WI38 (cell line): ENCODE measurements around the gene DUSP10.

Source experiments
- H3K4me3 ChIP-seq: 2 replicates; pipeline ENCODE4 v1.5.1; 2011; ENCODE audit warnings: low read depth, mild to moderate bottlenecking, control low read depth, low read length
- CTCF ChIP-seq: IDR thresholded peaks from 2 replicates; pipeline ENCODE4 v1.5.1; 2012; ENCODE audit warnings: low read depth, mild to moderate bottlenecking, control low read depth, low read length

Gene DUSP10

GRCh38 chr1:221741703-221742554 is at the start of gene DUSP10:
Gene DUSP10 (minus strand): TSS chr1:221742089. CDS start chr1:221739744, 2,345 bp downstream.
- peak within 1 kb of the TSS; percentile 91 for H3K4me3 ChIP-seq
- no peak for TF ChIP-seq CTCF

DNA sequence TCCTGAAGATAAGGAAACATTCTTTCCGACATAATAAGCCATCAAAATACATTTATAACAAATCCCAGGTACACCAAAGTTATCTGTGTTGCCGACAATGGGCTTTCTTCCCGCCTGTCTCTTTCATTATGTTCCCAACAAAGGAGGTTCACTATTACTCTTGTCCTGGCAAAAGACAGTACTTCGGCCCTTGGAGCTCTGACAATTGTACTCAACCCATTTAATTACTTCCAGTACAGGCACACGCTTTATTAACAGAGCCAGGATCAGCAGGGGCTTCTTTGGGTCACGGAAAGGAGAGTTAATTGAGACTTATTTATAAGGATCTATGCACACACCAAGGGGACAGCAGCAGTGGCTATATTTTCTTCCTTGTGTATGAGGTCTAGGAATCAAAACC is 46.6 kb upstream of the DUSP10 start:
- TF ChIP-seq CTCF, result no peak
- H3K4me3 ChIP-seq, result no peak overlapping the region

DNA sequence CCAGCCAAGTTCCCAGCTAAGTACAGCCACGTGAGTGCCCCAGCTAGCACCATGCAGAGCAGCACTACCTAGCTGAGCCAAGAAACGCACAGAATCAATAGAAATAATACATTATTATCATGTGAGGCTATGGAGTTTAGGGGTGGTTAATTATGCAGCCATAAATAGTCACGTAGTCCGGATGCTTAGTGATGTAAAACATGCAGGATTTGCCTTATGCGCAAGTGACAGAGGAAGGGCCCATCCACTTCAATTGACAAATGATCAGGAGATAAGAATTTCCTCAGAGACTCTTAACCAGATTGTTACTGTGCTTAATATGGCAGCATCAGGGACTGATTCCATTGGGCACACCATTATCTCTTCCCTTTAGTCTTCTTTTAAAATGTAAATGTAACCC is 44.8 kb upstream of the DUSP10 start:
- no peak overlapping the region for H3K4me3 ChIP-seq
- no peak for TF ChIP-seq CTCF

GRCh38 chr1:221783936-221784335 is 42.0 kb upstream of the DUSP10 start:
- no peak for TF ChIP-seq CTCF
- H3K4me3 ChIP-seq, result no peak overlapping the region

DNA sequence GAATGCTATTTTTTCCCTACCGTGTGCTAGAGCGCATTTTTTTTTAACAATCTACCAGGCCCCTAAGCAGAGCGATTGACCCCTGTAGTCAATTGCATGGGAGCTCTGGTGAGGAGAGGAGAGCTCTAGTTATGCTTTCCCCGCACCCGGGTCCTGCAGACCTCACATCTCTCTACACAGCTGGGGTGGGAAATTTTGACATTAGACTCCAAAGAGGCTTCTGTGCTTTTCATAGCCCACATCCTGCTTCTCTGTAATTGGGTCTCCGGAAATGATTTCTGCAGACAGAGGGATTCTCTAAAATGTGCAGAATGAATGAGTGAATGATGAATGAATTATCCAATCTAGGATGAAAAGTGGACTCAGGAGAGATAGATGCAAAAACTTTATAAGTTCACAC is 41.5 kb upstream of the DUSP10 start:
- no peak for TF ChIP-seq CTCF
- no peak overlapping the region for H3K4me3 ChIP-seq

DNA sequence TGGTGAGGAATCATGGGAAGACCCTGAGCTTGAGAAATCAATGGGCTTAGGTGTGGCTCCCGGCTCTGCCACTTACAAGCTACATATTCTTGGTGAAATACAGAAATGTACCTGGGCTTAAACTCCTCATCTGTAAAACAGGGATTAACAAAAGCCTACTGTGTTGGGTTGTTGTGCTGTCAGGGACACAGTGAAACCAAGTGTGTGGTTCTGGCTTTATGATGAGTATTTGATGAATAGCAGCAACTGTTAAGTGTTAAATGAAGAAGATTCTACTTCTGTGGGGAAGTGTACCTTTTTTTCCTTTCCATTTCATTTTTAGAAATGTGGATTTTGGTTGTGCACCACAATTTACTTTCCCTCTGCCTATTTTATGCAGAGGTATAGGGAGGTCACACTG is 41.1 kb upstream of the DUSP10 start:
- H3K4me3 ChIP-seq, result no peak overlapping the region
- no peak for TF ChIP-seq CTCF

DNA sequence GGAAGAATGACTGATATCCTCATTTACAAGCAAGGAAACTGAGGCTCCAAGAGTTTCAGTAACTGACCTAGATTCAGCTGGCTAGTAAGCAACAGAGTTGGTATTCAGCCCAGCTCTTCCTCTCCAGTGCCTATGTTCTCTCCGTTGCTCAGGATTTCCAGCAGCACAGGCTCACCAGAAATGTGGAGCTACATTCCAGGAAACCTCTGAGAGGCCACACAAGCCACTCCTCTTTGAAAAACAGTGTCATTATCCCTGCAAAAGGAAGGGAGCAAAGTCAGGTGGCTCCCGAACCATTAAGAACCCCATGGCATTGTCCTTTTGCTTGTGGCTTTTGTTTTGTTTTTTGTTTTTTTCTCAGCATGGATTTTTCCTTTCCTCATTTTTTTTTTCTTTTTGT is 40.6 kb upstream of the DUSP10 start:
- no peak for TF ChIP-seq CTCF
- no peak overlapping the region for H3K4me3 ChIP-seq
